Measurements from ENCODE around the gene TRIO. TPM values are rescaled to one million over a fixed set of nuclear protein-coding genes. Genes with fewer than 3 reads are reported as not detected.

TRIO gene
- total RNA-seq, 4 donors from 2014 or later: 112 to 155 (median 145) TPM

- Histone ChIP-seq H3K4me1 (no peaks in the 10 kb centered on the region), H3K27ac (replicated peaks in 1 of 4) (no peak overlapping the region), H3K9me3 (peaks cover 0 to under 1% (median 0%) of the 10 kb centered on the region in 4 donors), H3K27me3 (no peaks in the 10 kb centered on the region), H3K36me3 (no peaks in the 10 kb centered on the region), H3K4me3 (no peak overlapping the region)
- no peak for DNase-seq (ENCODE audit: extremely low spot score)
- WGBS: 79% methylated on average over 3 of the region's 3 CpGs
- TF ChIP-seq EP300 (IDR thresholded peaks at IDR 0.05) (no peak), POLR2A (IDR thresholded peaks at IDR 0.05; ENCODE audit: low read depth) (no peak), POLR2AphosphoS5 (IDR thresholded peaks at IDR 0.05) (no peak), CTCF (IDR thresholded peaks at IDR 0.05) (no peak)
- intact Hi-C loops (cut with DNase I): no loop called here
These were observed 389.0 kb downstream of the TRIO start for GRCh38 chr5:14532180-14532579.

GRCh38 chr5:14534773-14535172 is 391.6 kb downstream of the TRIO start:
- DNase-seq (ENCODE audit: extremely low spot score): peak; percentile 45
- WGBS: 33% methylated on average over 7 of the region's 7 CpGs
- no peak overlapping the region for H3K4me3 ChIP-seq
- no peak overlapping the region for H3K27ac ChIP-seq (replicated peaks in 1 of 4)
- no peaks in the 10 kb centered on the region for H3K36me3 ChIP-seq
- H3K27me3 ChIP-seq: no peaks in the 10 kb centered on the region
- H3K4me1 ChIP-seq: no peaks in the 10 kb centered on the region
- intact Hi-C loops (cut with DNase I): no loop called here
- no peak for TF ChIP-seq POLR2A (IDR thresholded peaks at IDR 0.05; ENCODE audit: low read depth)
- no peak for TF ChIP-seq EP300 (IDR thresholded peaks at IDR 0.05)
- no peak for TF ChIP-seq POLR2AphosphoS5 (IDR thresholded peaks at IDR 0.05)
- TF ChIP-seq CTCF (IDR thresholded peaks at IDR 0.05): no peak
- peaks cover 0 to 5% (median 0%) of the 10 kb centered on the region in 4 donors for H3K9me3 ChIP-seq

GRCh38 chr5:14545308-14545707 is 402.2 kb downstream of the TRIO start:
- H3K9me3 ChIP-seq: peaks cover 0 to 10% (median 9%) of the 10 kb centered on the region in 4 donors
- no peaks in the 10 kb centered on the region for H3K4me1 ChIP-seq
- no peak for TF ChIP-seq POLR2AphosphoS5 (IDR thresholded peaks at IDR 0.05)
- no peak for TF ChIP-seq POLR2A (IDR thresholded peaks at IDR 0.05; ENCODE audit: low read depth)
- TF ChIP-seq EP300 (IDR thresholded peaks at IDR 0.05): no peak
- TF ChIP-seq CTCF (IDR thresholded peaks at IDR 0.05): no peak
- H3K27me3 ChIP-seq: peaks cover 0 to 5% (median 0%) of the 10 kb centered on the region in 4 donors
- no peak overlapping the region for H3K4me3 ChIP-seq
- WGBS: 62% methylated on average over 3 of the region's 3 CpGs
- no peaks in the 10 kb centered on the region for H3K36me3 ChIP-seq
- intact Hi-C loops (cut with DNase I): no loop called here
- H3K27ac ChIP-seq (replicated peaks in 1 of 4): no peak overlapping the region
- DNase-seq (ENCODE audit: extremely low spot score): no peak

- intact Hi-C loops (cut with DNase I): no loop called here
- no peak for DNase-seq (ENCODE audit: extremely low spot score)
- peaks cover 0 to 10% (median 7%) of the 10 kb centered on the region in 4 donors for H3K9me3 ChIP-seq
- H3K4me3 ChIP-seq: no peak overlapping the region
- WGBS: 100% methylated on average over 1 of the region's 1 CpG
- H3K27me3 ChIP-seq: peaks cover 0 to 5% (median 0%) of the 10 kb centered on the region in 4 donors
- TF ChIP-seq POLR2AphosphoS5 (IDR thresholded peaks at IDR 0.05): no peak
- TF ChIP-seq CTCF (IDR thresholded peaks at IDR 0.05): no peak
- no peak for TF ChIP-seq EP300 (IDR thresholded peaks at IDR 0.05)
- no peak for TF ChIP-seq POLR2A (IDR thresholded peaks at IDR 0.05; ENCODE audit: low read depth)
- H3K4me1 ChIP-seq: no peaks in the 10 kb centered on the region
- H3K27ac ChIP-seq (replicated peaks in 1 of 4): no peak overlapping the region
- H3K36me3 ChIP-seq: no peaks in the 10 kb centered on the region
These were observed 402.7 kb downstream of the TRIO start for GRCh38 chr5:14545862-14546261.

GRCh38 chr5:14547666-14548065 is 404.5 kb downstream of the TRIO start:
- no peak for DNase-seq (ENCODE audit: extremely low spot score)
- Histone ChIP-seq H3K4me3 (no peak overlapping the region), H3K36me3 (no peaks in the 10 kb centered on the region), H3K27me3 (peaks cover 0 to 5% (median 0%) of the 10 kb centered on the region in 4 donors), H3K9me3 (peaks cover 0 to 14% (median 5%) of the 10 kb centered on the region in 4 donors), H3K27ac (replicated peaks in 1 of 4) (no peak overlapping the region), H3K4me1 (no peaks in the 10 kb centered on the region)
- TF ChIP-seq POLR2A (IDR thresholded peaks at IDR 0.05; ENCODE audit: low read depth) (no peak), CTCF (IDR thresholded peaks at IDR 0.05) (no peak), POLR2AphosphoS5 (IDR thresholded peaks at IDR 0.05) (no peak)
- 100% methylated on average over 1 of the region's 1 CpG for WGBS
- intact Hi-C loops (cut with DNase I): no loop called here
